Left hindlimb (tissue), 1 donor: ENCODE measurements around the gene HSPA1B.
"Not testable (repeated sequence)": the region's sequence is repeated elsewhere in the genome, so short reads cannot be mapped to it uniquely, and the experiment has no call there.

Experiments used
- DNase-seq: peaks from one replicate; pipeline ENCODE4 v3.0.0-alpha.2; 2018

Gene HSPA1B

DNA sequence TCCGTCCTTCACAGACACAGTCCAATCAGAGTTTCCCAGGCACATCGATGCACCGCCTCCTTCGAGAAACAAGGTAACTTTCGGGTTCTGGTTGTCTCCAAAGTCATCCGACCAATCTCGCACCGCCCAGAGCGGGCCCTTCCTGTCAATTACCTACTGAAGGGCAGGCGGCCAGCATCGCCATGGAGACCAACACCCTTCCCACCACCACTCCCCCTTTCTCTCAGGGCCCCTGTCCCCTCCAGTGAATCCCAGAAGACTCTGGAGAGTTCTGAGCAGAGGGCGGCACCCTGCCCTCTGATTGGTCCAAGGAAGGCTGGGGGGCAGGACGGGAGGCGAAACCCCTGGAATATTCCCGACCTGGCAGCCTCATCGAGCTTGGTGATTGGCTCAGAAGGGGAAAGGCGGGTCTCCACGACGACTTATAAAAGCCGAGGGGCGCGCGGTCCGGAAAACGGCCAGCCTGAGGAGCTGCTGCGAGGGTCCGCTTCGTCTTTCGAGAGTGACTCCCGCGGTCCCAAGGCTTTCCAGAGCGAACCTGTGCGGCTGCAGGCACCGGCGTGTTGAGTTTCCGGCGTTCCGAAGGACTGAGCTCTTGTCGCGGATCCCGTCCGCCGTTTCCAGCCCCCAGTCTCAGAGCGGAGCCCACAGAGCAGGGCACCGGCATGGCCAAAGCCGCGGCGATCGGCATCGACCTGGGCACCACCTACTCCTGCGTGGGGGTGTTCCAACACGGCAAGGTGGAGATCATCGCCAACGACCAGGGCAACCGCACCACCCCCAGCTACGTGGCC lies at the start of gene HSPA1B:
Gene HSPA1B (plus strand): TSS at position 453 of the 794 bp plus-strand sequence. CDS start 213 bp downstream, at position 666.
- DNase-seq, result peak; percentile 100

GRCh38 chr6:31778193-31778592 lies 49.3 kb upstream of the HSPA1B start:
- no peak for DNase-seq

DNA sequence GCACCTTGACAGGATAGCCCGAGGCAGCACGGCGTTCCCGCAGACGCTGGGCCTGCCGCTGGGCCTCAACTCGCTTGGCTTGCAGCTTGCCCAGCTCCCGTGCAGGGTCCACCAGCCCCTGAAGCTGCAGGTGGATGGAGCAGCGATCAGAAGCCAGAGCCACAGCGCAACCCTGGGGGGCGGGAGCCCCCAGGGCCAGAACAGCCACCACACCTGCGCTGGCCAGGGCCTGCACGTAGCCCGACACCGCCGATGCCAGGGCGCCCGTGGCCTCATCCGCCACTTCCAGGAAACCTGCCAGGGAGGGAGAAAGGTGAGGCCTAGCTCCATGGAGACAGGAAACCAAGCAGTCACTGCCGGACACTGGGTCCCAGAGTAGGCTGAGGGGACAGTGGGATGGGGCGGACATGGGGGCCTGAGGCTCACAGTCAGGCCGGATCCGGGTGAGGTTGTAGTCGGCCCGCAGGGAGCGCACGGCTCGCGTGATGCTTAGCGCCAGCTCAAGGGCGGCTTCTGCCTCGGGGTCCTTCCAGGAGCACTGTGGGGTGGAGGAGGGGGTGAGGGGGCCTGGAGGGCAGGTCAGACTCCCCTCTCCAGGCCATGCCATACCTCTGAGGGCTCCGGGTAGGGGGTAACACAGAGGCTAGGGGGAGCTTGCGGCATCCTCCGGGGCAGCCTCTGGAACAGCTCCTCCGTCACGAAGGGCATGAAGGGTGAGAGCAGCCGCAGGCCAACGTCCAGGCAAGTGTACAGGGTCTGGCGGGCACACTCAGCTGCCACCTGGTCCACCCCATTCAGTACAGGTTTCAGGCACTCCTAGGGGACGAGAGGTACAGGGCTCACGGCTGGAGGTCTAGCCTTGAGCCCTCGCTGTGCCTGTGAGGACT lies 48.3 kb upstream of the HSPA1B start:
- DNase-seq, result no peak

DNA sequence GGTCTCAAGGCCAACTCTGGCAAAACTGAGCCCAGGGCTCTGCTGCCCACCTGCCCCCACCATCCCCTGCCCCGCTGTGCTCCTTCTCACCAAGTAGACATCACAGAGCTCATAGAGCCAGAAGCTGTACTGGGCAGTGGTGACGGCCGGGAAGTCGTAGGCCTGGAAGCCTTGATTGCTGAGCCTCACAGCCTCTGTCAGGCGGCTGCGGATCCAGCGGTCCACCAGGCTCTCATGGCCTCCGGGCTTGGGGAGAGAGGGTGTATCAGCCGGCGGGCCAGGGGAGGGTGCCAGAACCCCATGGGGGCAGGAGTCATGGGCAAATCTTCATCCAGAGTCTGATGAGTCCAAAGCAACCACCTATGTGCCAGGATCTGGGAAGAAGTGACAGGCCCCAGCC lies 47.6 kb upstream of the HSPA1B start:
- no peak for DNase-seq

DNA sequence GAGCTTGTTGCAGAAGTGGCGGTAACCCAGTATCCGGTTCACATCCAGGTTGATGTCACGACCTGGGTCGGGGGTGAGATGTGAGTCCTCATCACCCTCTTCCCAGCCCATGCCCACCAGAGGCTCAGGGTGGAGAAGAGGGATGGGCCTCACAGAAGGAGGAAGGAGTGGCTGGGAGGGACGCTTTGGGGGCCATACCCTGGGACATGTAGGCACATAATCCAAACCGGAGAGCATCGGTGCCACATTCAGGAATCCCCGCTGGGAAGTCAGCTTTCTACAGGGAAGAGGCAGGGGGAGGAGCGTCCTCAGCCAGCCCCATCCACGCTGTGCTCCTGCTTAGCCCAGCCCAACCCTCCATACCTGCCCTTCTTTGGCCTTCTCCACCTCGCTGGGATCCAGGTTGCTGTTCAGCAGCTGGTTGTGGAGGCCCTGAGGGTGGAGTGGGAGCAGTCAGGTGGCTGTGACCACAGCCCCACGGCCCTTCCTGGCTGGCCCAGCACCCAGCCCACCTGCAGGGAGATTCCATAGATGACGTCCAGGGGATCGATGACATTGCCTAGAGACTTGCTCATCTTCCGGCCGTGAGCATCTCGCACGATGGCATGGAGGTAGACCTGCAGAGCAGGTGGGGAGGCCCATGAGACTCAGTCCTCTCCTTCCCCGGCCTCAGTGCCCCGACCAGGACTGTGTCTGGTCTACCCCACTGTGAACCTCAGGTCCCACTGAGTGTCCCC lies 46.9 kb upstream of the HSPA1B start:
- no peak for DNase-seq

- DNase-seq, result no peak
Measured at GRCh38 chr6:31781244-31782125, 46.1 kb upstream of the HSPA1B start.

DNA sequence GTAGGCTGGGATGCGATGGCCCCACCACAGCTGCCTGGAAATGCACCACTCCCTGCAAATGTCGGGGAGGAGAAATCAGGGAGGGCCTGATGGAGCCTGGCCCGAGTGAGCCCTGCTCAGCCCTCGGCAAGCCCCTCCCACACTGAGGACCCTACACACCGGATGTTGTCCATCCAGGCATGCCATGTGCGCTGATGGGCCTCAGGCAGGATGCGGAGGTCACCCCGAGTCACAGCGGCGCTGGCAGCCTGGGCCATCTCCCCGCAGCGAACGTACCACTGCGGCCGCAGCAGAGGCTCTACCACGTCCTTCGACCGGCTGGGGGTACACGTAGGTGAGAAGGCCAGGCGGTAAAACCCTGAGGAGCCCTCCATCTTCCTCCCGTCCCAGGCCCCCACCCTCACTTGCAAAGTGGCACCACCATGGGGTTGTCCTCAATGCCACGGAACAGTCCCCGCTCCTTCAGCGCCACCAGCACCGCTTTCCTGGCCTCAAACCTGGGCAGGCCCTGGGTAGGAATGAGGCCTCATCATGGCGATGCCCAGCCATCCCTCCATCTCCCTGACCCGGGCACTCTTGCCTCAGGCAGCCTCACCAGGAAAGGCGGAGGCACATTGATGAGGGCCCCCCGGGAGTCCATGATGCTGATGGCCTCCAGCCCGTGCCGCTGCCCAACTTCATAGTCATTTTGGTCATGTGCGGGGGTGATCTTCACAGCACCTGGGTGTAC lies 45.2 kb upstream of the HSPA1B start:
- DNase-seq, result no peak

GRCh38 chr6:31784098-31784925 lies 43.2 kb upstream of the HSPA1B start:
- no peak for DNase-seq

DNA sequence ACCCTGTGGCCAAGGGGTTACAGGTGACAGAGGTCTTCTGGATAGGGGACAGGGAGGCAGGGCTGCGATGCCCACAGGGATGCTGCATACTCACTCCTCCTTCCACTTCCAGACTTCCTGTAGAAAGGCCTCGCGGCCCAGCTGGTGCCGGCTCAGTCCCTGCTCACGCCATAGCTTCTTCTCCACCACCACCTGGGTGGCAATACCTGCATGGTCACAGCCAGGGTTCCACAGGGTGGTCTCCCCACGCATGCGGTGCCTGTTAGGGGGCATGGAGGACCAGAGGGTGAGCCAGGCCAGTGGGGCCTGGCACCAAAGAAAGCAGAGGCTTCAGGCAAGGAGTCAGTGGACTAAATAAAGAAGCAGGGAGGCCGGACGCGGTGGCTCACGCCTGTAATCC lies 42.1 kb upstream of the HSPA1B start:
- DNase-seq, result no peak

GRCh38 chr6:31791324-31792089 lies 36.0 kb upstream of the HSPA1B start:
- DNase-seq, result peak; percentile 73

DNA sequence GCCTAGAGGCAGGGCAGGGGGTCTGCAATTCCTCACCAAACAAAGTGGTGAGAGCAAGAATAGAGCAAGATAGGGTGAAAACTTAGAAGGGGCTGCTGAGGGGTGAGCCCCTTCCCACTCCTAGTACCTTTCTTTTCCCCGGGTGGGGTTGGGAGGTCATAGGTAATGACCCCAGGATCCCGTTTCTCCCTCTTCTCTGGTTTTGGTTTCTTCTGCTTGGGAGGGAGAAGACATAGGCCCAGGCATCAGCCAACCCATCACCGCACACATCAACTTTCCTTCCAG lies 35.5 kb upstream of the HSPA1B start:
- no peak for DNase-seq

DNA sequence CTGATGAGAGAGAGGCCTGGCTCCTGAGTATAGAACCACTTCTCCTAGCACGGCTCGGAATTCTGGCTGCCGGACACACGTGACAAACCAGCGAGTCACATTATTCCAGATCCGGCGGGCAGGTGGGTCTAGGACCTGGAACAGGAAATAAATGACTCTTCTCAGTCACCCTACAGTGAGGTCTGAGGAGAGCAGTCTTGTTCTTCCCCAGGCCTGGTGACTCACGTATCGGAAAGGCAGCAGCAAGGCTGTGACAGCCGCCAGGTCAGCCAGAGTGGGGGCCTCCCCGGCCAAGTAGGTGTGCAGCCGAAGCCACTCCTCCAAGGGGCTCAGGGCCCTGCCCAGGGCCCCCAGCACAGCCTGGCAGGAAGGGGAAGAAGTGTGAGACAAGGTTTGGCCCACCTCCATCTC lies 34.8 kb upstream of the HSPA1B start:
- DNase-seq, result no peak

- DNase-seq, result not testable (repeated sequence)
Measured at GRCh38 chr6:31793927-31794245, 33.7 kb upstream of the HSPA1B start.

- no peak for DNase-seq
Measured at GRCh38 chr6:31794294-31794865, 33.2 kb upstream of the HSPA1B start.

DNA sequence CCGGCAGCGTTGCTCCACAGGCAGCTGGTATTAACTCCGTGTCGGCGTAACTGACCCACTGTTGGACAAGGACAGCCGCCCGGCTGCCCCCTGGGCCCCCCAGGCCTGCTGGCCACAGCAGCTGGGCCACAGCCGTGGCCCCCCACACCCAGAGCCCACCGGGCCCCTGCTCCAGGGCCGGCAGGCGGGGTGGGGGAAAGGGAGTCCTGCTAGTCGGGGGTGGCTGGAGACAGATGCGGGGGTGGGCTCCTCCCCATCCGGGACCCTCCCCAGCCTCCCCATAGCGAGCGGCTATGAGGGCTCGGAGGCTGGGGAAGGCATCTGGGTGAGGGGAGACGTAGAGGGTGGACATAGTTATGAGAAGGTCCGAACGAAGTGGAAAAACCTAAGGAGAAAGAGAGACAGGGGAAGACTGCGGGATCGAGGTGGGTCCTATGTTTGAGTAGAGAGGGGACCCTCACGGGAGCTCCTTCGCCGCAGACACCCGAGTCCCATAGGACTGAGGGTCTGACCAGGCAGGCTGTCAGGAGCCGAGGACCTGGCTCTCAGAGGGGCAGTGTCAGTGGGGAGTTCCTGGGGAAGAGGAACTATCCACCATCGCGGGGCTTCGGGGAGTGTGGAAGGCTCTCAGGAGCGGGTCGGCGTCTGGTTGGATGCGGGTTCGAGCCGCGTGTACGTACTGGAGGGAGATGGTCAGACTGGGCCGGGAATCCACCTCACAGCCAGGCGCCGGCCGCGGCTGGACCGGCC lies 32.5 kb upstream of the HSPA1B start:
- no peak for DNase-seq

GRCh38 chr6:31795616-31796298 lies 31.8 kb upstream of the HSPA1B start, which contains the start of gene VARS1:
Gene VARS1, minus strand, starts transcription at chr6:31795752. Its CDS starts 535 bp downstream, at chr6:31795217.
- peak; percentile 91 for DNase-seq

DNA sequence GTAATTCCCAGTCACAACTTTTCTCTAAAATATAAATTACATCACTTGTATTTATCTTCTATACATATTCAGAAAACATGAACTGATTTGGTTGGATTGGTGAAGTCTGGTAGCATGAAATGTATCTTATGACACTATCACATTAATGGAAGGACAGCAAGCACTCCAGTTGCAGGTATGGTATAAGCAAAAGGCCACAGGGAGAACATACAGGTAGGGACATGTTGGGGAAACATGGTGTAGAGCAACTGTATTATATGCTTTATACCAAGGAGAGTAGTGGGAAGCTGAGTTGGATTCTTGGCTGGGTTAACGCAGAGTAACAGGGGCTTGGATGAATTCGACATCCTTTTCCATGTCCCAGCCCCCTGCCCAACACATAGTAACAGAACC lies 30.5 kb upstream of the HSPA1B start:
- no peak for DNase-seq

DNA sequence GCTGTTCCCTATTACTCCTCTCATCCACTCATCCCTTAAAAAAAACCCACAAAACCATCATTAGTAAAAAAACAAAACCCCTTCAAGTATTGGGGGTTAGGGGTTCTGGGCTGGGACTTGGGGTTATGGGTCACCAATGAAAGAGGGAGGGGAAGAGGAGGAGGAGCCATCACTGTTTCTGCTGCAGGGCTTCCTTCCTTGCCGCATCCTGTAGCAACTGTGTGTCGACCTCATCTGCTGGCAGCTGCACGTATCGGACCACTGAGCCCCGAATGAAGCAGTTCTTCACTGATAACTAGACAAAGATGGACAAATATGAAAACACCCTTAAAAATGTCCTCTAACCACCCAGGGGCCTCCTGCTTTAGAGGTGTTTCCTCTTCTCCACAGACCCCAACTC lies 29.9 kb upstream of the HSPA1B start:
- no peak for DNase-seq
